Smooth muscle cell (in vitro differentiated cells): Measurements from ENCODE around the gene P2RY6. TPM values are rescaled to one million over a fixed set of nuclear protein-coding genes. Genes with fewer than 3 reads are reported as not detected.

Source experiments
- DNase-seq: peaks from one replicate; lab custom pipeline; 2025; ENCODE audit not compliant: unreplicated experiment; lab: John Stamatoyannopoulos, UW
- H2AFZ ChIP-seq: fragments of 200-600 bp; sonication (generic); 2 replicates; pipeline ENCODE4 v1.6.0; 2016; ENCODE audit warnings: antibody characterized with exemption, low read depth, mild to moderate bottlenecking
- H3F3A ChIP-seq: fragments of 200-600 bp; sonication (generic); 2 replicates; pipeline ENCODE4 v1.6.0; 2017; ENCODE audit warnings: antibody characterized with exemption, low read depth
- H3K27ac ChIP-seq: fragments of 200-600 bp; sonication (generic); 2 replicates; pipeline ENCODE4 v1.5.1; 2016; ENCODE audit warnings: low read depth, mild to moderate bottlenecking
- H3K27me3 ChIP-seq: fragments of 200-600 bp; sonication (generic); 2 replicates; pipeline ENCODE4 v1.6.1; 2016; ENCODE audit warnings: low read depth, mild to moderate bottlenecking
- H3K36me3 ChIP-seq: fragments of 200-600 bp; sonication (generic); 2 replicates; pipeline ENCODE4 v1.5.1; 2016; ENCODE audit warnings: low read depth
- H3K4me1 ChIP-seq: fragments of 200-600 bp; sonication (generic); 2 replicates; pipeline ENCODE4 v1.5.1; 2016; ENCODE audit warnings: low read depth
- H3K4me2 ChIP-seq: fragments of 200-600 bp; sonication (generic); 2 replicates; pipeline ENCODE4 v1.6.0; 2016; ENCODE audit warnings: mild to moderate bottlenecking
- H3K4me3 ChIP-seq: fragments of 200-600 bp; sonication (generic); 2 replicates; pipeline ENCODE4 v1.5.1; 2016; ENCODE audit warnings: mild to moderate bottlenecking
- H3K79me2 ChIP-seq: fragments of 200-600 bp; sonication (generic); 2 replicates; pipeline ENCODE4 v1.6.0; 2016; ENCODE audit warnings: low read depth, mild to moderate bottlenecking
- H3K9ac ChIP-seq: fragments of 200-600 bp; sonication (generic); 2 replicates; pipeline ENCODE4 v1.6.0; 2016; ENCODE audit warnings: low read depth
- H3K9me3 ChIP-seq: fragments of 200-600 bp; sonication (generic); replicated peaks from 2 replicates; pipeline ENCODE4 v1.5.1; 2016; ENCODE audit warnings: low read depth
- H4K20me1 ChIP-seq: fragments of 200-600 bp; sonication (generic); 2 replicates; pipeline ENCODE4 v1.6.0; 2016; ENCODE audit warnings: low read depth
- CTCF ChIP-seq: fragments of 200-600 bp; sonication (generic); IDR thresholded peaks from 2 replicates; pipeline ENCODE4 v1.5.1; 2017; ENCODE audit warnings: borderline replicate concordance, mild to moderate bottlenecking, antibody characterized with exemption; ENCODE audit not compliant: insufficient read depth, poor library complexity, severe bottlenecking
- WGBS: methylation state at CpG from one replicate; pipeline ENCODE4 v1.1.7; 2016; ENCODE audit warnings: low lambda C conversion rate; 5-methylcytosine and 5-hydroxymethylcytosine counted together
- polyA plus RNA-seq: library from polyadenylated mRNA; unstranded; fragments of >200 nt; fragmentation: Nextera tagmentation; extraction: Ambion mirVana; gene quantifications from 2 replicates; pipeline ENCODE4 v1.2.1, GENCODE V29; 2016
- total RNA-seq: library from RNA; depleted of rRNA; stranded (reverse); fragments of >200 nt; gene quantifications from 2 replicates; pipeline ENCODE4 v1.2.3, GENCODE V29; 2014

The P2RY6 gene
- total and polyA plus RNA-seq, 2 experiments from 2014 or later: 3.7 to 13.8 TPM

GRCh38 chr11:73265278-73265810 is 6.8 kb upstream of the P2RY6 start:
- Histone ChIP-seq H3F3A (peaks cover 6% of the 10 kb centered on the region), H3K4me1 (no peaks in the 10 kb centered on the region), H3K27ac (no peak overlapping the region), H3K9me3 (no peaks in the 10 kb centered on the region), H3K4me2 (no peak overlapping the region), H2AFZ (no peak overlapping the region), H3K79me2 (no peaks in the 10 kb centered on the region), H3K4me3 (no peak overlapping the region), H3K36me3 (no peaks in the 10 kb centered on the region), H4K20me1 (no peaks in the 10 kb centered on the region), H3K27me3 (no peaks in the 10 kb centered on the region), H3K9ac (no peak overlapping the region)
- no peak for DNase-seq
- WGBS: 71% methylated on average over 4 of the region's 4 CpGs
- TF ChIP-seq CTCF: no peak

- H3K9ac ChIP-seq: no peak overlapping the region
- WGBS: 93% methylated on average over 3 of the region's 3 CpGs
- peaks cover 6% of the 10 kb centered on the region for H3F3A ChIP-seq
- H4K20me1 ChIP-seq: no peaks in the 10 kb centered on the region
- H3K4me1 ChIP-seq: no peaks in the 10 kb centered on the region
- no peak for DNase-seq
- TF ChIP-seq CTCF: no peak
- no peak overlapping the region for H3K4me2 ChIP-seq
- H3K36me3 ChIP-seq: no peaks in the 10 kb centered on the region
- H2AFZ ChIP-seq: no peak overlapping the region
- no peak overlapping the region for H3K27ac ChIP-seq
- no peaks in the 10 kb centered on the region for H3K9me3 ChIP-seq
- no peaks in the 10 kb centered on the region for H3K79me2 ChIP-seq
- H3K27me3 ChIP-seq: no peaks in the 10 kb centered on the region
- no peak overlapping the region for H3K4me3 ChIP-seq
Measured at GRCh38 chr11:73265853-73266645, 6.1 kb upstream of the P2RY6 start.

- TF ChIP-seq CTCF: no peak
- no peaks in the 10 kb centered on the region for H3K27me3 ChIP-seq
- peaks cover 6% of the 10 kb centered on the region for H3F3A ChIP-seq
- H3K27ac ChIP-seq: no peak overlapping the region
- 74% methylated on average over 4 of the region's 4 CpGs for whole genome bisulfite sequencing
- H3K9ac ChIP-seq: no peak overlapping the region
- H4K20me1 ChIP-seq: no peaks in the 10 kb centered on the region
- H3K9me3 ChIP-seq: no peaks in the 10 kb centered on the region
- no peaks in the 10 kb centered on the region for H3K36me3 ChIP-seq
- no peak overlapping the region for H3K4me3 ChIP-seq
- no peak for DNase-seq
- H3K4me2 ChIP-seq: no peak overlapping the region
- H2AFZ ChIP-seq: no peak overlapping the region
- H3K4me1 ChIP-seq: no peaks in the 10 kb centered on the region
- no peaks in the 10 kb centered on the region for H3K79me2 ChIP-seq
Measured at GRCh38 chr11:73266646-73267020, 5.5 kb upstream of the P2RY6 start.
